HEK293 (cell line): ENCODE data around the gene ZNF600.
"Not testable (repeated sequence)": the region's sequence is repeated elsewhere in the genome, so short reads cannot be mapped to it uniquely, and the experiment has no call there.

Source experiments
- ZBTB8A ChIP-seq: fragments of 450-650 bp; formaldehyde crosslinking; IDR thresholded peaks from 2 replicates; pipeline ENCODE4 v1.5.1; 2016; ENCODE audit warnings: missing biosample characterization, missing genetic modification characterization
- ZNF121 ChIP-seq: fragments of 450-650 bp; formaldehyde crosslinking; IDR thresholded peaks from 2 replicates; pipeline ENCODE4 v1.5.1; 2016; ENCODE audit warnings: missing biosample characterization, missing genetic modification characterization
- ZNF394 ChIP-seq: fragments of 450-650 bp; formaldehyde crosslinking; IDR thresholded peaks from 2 replicates; pipeline ENCODE4 v1.5.1; 2016; ENCODE audit warnings: missing biosample characterization, missing genetic modification characterization, mild to moderate bottlenecking, moderate library complexity, borderline replicate concordance
- TF ChIP-seq, protein P1 (sequence below): fragments of 450-650 bp; formaldehyde crosslinking; IDR thresholded peaks from 2 replicates; pipeline ENCODE4 v1.5.1; 2016; ENCODE audit warnings: missing biosample characterization, missing genetic modification characterization

DNA sequence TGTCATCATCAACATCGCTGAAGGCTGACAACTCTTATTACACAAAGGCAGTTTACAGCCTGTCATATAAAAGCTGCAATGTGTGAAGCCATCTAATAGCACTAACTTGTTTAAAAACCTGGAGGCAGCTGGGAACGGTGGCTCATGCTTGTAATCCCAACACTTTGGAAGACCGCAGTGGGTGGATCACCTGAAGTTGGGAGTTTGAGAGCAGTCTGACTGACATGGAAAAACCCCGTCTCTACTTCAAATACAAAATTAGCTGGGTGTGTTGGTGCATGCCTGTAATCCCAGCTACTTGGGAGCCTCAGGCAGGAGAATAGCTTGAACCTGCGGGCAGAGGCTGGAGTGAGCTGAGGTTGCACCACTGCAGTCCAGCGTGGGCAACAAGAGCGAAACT is 43.3 kb upstream of the ZNF600 start:
- TF ChIP-seq ZNF394, ZNF121, ZBTB8A (tag by site-specific recombination): not testable (repeated sequence)
- TF ChIP-seq, protein P1, sequence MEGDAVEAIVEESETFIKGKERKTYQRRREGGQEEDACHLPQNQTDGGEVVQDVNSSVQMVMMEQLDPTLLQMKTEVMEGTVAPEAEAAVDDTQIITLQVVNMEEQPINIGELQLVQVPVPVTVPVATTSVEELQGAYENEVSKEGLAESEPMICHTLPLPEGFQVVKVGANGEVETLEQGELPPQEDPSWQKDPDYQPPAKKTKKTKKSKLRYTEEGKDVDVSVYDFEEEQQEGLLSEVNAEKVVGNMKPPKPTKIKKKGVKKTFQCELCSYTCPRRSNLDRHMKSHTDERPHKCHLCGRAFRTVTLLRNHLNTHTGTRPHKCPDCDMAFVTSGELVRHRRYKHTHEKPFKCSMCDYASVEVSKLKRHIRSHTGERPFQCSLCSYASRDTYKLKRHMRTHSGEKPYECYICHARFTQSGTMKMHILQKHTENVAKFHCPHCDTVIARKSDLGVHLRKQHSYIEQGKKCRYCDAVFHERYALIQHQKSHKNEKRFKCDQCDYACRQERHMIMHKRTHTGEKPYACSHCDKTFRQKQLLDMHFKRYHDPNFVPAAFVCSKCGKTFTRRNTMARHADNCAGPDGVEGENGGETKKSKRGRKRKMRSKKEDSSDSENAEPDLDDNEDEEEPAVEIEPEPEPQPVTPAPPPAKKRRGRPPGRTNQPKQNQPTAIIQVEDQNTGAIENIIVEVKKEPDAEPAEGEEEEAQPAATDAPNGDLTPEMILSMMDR (tag by site-specific recombination) = not testable (repeated sequence)
